Mesendoderm (in vitro differentiated cells): ENCODE data around the gene LSM10.

Experiments
- DNase-seq: peaks from one replicate; pipeline ENCODE4 v3.0.0; 2013
- H2AK5ac ChIP-seq: 2 replicates; pipeline ENCODE4 v1.6.1; 2013; ENCODE audit warnings: low read length, inconsistent platforms
- H2BK120ac ChIP-seq: 2 replicates; pipeline ENCODE4 v1.6.1; 2013; ENCODE audit warnings: low read depth, mild to moderate bottlenecking, low read length, moderate library complexity, mixed read lengths
- H2BK15ac ChIP-seq: replicated peaks from 2 replicates; pipeline ENCODE4 v1.6.1; 2013; ENCODE audit warnings: low read depth, mild to moderate bottlenecking, moderate library complexity
- H2BK5ac ChIP-seq: 2 replicates; pipeline ENCODE4 v1.6.1; 2013; ENCODE audit warnings: low read length, inconsistent platforms
- H3K18ac ChIP-seq: 2 replicates; pipeline ENCODE4 v1.6.1; 2013; ENCODE audit warnings: mild to moderate bottlenecking, low read length, mixed read lengths
- H3K23ac ChIP-seq: one replicate; pipeline ENCODE4 v1.6.1; 2013; ENCODE audit warnings: low read length
- H3K27ac ChIP-seq: 2 replicates; pipeline ENCODE4 v1.5.1; 2013; ENCODE audit warnings: low read depth, mild to moderate bottlenecking, inconsistent platforms, low read length, moderate library complexity
- H3K27me3 ChIP-seq: 2 replicates; pipeline ENCODE4 v1.6.1; 2013; ENCODE audit warnings: low read length, control low read depth, mild to moderate bottlenecking, inconsistent platforms; ENCODE audit not compliant: insufficient read depth, poor library complexity
- H3K36me3 ChIP-seq: 2 replicates; pipeline ENCODE4 v1.6.1; 2013; ENCODE audit warnings: low read length, inconsistent platforms; ENCODE audit not compliant: control insufficient read depth, insufficient read depth
- H3K4ac ChIP-seq: one replicate; pipeline ENCODE4 v1.6.1; 2013; ENCODE audit warnings: low read depth, mild to moderate bottlenecking, low read length, moderate library complexity
- H3K4me1 ChIP-seq: 2 replicates; pipeline ENCODE4 v1.6.1; 2013; ENCODE audit warnings: low read depth, low read length, inconsistent platforms; ENCODE audit not compliant: control insufficient read depth
- H3K4me2 ChIP-seq: 2 replicates; pipeline ENCODE4 v1.6.1; 2013; ENCODE audit warnings: low read length
- H3K4me3 ChIP-seq: 2 replicates; pipeline ENCODE4 v1.5.1; 2013; ENCODE audit warnings: mild to moderate bottlenecking, low read length
- H3K56ac ChIP-seq: one replicate; pipeline ENCODE4 v1.6.1; 2013; ENCODE audit warnings: low read length
- H3K79me1 ChIP-seq: 2 replicates; pipeline ENCODE4 v1.6.1; 2013; ENCODE audit warnings: low read length, inconsistent platforms
- H3K79me2 ChIP-seq: 2 replicates; pipeline ENCODE4 v1.6.1; 2013; ENCODE audit warnings: mild to moderate bottlenecking, low read length; ENCODE audit not compliant: control insufficient read depth, insufficient read depth
- H3K9ac ChIP-seq: 2 replicates; pipeline ENCODE4 v1.6.1; 2013; ENCODE audit warnings: low read length, inconsistent platforms
- H4K5ac ChIP-seq: one replicate; pipeline ENCODE4 v1.6.1; 2013; ENCODE audit warnings: low read length
- H4K8ac ChIP-seq: one replicate; pipeline ENCODE4 v1.6.1; 2013; ENCODE audit warnings: low read depth, mild to moderate bottlenecking, control low read depth, low read length, moderate library complexity
- WGBS: extraction: QIAGEN DNeasy Blood & Tissue Kit; methylation state at CpG from one replicate; pipeline ENCODE4 v1.1.7; 2013; ENCODE audit warnings: low lambda C conversion rate, missing lambda C conversion rate; ENCODE audit not compliant: insufficient coverage; ENCODE audit errors: extremely low coverage; 5-methylcytosine and 5-hydroxymethylcytosine counted together

Gene LSM10

DNA sequence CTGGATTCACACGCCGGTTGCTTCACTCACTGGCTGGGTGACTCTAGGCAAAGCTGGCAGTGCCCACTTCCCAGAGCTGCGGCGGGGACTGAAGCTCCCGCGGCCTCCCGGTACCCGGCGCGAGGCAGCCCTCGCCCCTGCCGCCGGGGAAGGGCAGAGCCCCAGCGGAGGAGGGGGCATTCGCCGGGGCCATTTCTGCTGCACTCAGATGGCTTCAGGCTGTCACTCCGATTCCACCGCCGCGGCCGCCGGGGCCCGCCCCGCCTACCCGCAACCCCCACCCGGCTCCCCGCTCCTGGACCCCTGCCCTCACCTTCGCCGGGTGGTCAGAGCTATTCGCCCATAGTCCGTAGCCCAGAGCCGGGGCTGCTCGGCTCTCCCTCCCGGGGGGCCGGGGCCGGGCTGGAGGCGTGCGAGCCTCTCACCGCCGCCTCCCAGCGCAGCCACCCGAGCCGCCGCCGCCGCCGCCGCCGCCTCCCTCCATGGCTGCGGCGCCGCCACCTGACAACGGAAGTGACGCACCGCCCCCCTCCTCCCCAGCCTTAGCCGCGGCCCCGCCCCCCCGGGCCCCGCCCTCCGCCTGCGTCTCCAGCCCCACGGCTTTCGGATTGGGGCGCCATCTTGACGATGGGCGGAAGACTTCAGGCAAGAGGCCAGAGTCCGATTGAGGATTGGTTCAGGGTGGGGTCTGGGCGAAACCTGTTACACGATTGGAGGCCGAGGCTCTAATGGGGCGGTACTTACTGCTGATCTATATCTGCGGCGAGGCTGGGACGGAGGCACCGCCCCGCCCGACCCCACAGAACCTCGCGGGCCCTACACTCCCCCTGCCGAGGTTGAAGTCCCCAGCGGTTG lies 12.1 kb downstream of the LSM10 start, which contains the start of gene STK40:
Gene STK40, minus strand, starts transcription at position 515 of the 855 bp plus-strand sequence. CDS start 24,592 bp downstream, outside the sequence.
- DNase-seq, result peak; percentile 100
- peak within 1 kb of the TSS; percentile 14 for H4K5ac ChIP-seq

DNA sequence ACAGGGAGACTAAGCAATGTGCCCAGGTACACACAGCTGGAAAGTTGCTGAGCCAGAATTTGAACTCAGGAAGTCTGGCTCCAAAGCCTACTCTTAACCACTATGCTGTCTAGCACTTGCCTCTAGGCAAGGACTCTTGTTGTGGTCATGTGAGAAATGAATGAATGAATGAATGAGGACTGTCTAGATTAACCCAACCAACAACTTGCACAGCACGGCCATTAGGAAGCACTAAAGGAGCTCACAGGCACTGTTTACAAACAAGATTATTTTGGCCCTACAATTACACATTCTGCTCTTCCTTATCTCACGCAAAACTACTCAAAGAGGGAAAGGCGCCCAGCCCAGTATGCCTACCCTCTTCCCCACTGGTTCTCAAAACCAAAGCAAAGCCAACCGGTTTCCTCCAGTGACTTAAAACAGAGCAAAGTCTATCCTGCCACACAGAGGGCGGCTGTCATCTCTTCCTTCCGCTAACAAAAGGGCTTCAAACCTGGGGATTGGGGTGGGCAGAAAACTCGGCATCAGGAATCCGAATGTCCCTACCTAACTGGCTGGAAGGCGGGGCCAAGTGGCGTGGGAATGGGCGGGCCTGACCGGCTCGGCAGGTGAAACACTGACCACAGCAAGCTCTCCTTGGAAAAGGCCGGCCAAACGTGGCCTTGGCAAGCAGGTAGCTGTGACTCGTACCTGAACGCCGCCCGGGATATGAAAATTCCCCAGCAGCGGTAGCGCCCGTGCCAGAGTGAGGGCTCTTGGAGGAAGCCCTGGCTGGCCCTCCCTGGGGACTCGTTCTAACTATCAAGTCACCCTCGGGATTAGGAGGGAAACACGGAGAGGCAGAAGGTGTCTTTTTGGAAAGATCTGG lies 12.9 kb downstream of the LSM10 start:
- Histone ChIP-seq H3K9ac (peak overlapping the region; percentile 70), H4K8ac (no peak overlapping the region), H3K36me3 (no peaks in the 10 kb centered on the region), H2BK15ac (no peak overlapping the region), H3K27ac (peak overlapping the region; percentile 47), H3K79me1 (peaks cover 17% of the 10 kb centered on the region), H3K4me3 (peak overlapping the region; percentile 62), H3K23ac (no peak overlapping the region), H3K18ac (peak overlapping the region; percentile 94), H2BK120ac (no peak overlapping the region), H3K27me3 (no peaks in the 10 kb centered on the region), H2BK5ac (no peak overlapping the region), H3K56ac (peak overlapping the region; percentile 75), H3K4me2 (peak overlapping the region; percentile 82), H2AK5ac (no peak overlapping the region), H3K79me2 (peaks cover 48% of the 10 kb centered on the region), H3K4me1 (peaks cover 26% of the 10 kb centered on the region), H3K4ac (no peak overlapping the region), H4K5ac (no peak overlapping the region)
- no CpG with 5 or more reads among the region's 25 CpGs for WGBS
- DNase-seq, result peak; percentile 70

More for the DNA sequence above, 12.1 kb downstream of the LSM10 start, which contains the start of gene STK40:
- H3K4me1 ChIP-seq, result peaks cover 18% of the 10 kb centered on the region
- peak within 1 kb of the TSS; percentile 82 for H3K4me2 ChIP-seq
- peak within 1 kb of the TSS; percentile 98 for H3K27ac ChIP-seq
- peak within 1 kb of the TSS; percentile 91 for H3K9ac ChIP-seq
- H2BK120ac ChIP-seq, result peak within 1 kb of the TSS; percentile 52
- peaks cover 17% of the 10 kb centered on the region for H3K79me1 ChIP-seq
- no CpG with 5 or more reads among the region's 82 CpGs for WGBS
- H3K56ac ChIP-seq, result peak within 1 kb of the TSS; percentile 97
- peak within 1 kb of the TSS; percentile 89 for H2BK5ac ChIP-seq
- peak within 1 kb of the TSS; percentile 94 for H3K18ac ChIP-seq
- H3K23ac ChIP-seq, result peak within 1 kb of the TSS; percentile 75
- H3K4me3 ChIP-seq, result peak within 1 kb of the TSS; percentile 62
- peak within 1 kb of the TSS; percentile 45 for H2AK5ac ChIP-seq
- peak within 1 kb of the TSS; percentile 69 for H4K8ac ChIP-seq
- peak within 1 kb of the TSS; percentile 99 for H3K4ac ChIP-seq
- no peaks in the 10 kb centered on the region for H3K27me3 ChIP-seq
- peaks cover 40% of the 10 kb centered on the region for H3K79me2 ChIP-seq
- no peaks in the 10 kb centered on the region for H3K36me3 ChIP-seq
- peak within 1 kb of the TSS; percentile 61 for H2BK15ac ChIP-seq

GRCh38 chr1:36383240-36383639 lies 14.5 kb downstream of the LSM10 start:
- Histone ChIP-seq H3K4ac (no peak overlapping the region), H3K56ac (peak overlapping the region; percentile 54), H3K9ac (no peak overlapping the region), H2BK15ac (no peak overlapping the region), H3K4me3 (no peak overlapping the region), H3K27me3 (no peaks in the 10 kb centered on the region), H2BK5ac (no peak overlapping the region), H4K8ac (no peak overlapping the region), H3K18ac (no peak overlapping the region), H3K4me2 (no peak overlapping the region), H3K79me1 (peaks cover 22% of the 10 kb centered on the region), H2BK120ac (no peak overlapping the region), H3K27ac (no peak overlapping the region), H3K23ac (no peak overlapping the region), H3K4me1 (peaks cover 26% of the 10 kb centered on the region), H2AK5ac (no peak overlapping the region), H4K5ac (no peak overlapping the region), H3K79me2 (peaks cover 55% of the 10 kb centered on the region), H3K36me3 (no peaks in the 10 kb centered on the region)
- no peak for DNase-seq
- WGBS, result no CpG with 5 or more reads among the region's 4 CpGs

- Histone ChIP-seq H3K36me3 (no peaks in the 10 kb centered on the region), H3K27ac (no peak overlapping the region), H3K79me2 (peaks cover 61% of the 10 kb centered on the region), H3K56ac (no peak overlapping the region), H2BK120ac (no peak overlapping the region), H3K27me3 (no peaks in the 10 kb centered on the region), H3K79me1 (peaks cover 26% of the 10 kb centered on the region), H3K4me1 (peaks cover 23% of the 10 kb centered on the region), H3K18ac (no peak overlapping the region), H2BK5ac (no peak overlapping the region), H2AK5ac (no peak overlapping the region), H3K23ac (no peak overlapping the region), H3K9ac (no peak overlapping the region), H2BK15ac (no peak overlapping the region), H3K4ac (no peak overlapping the region), H4K5ac (no peak overlapping the region), H3K4me3 (no peak overlapping the region), H3K4me2 (no peak overlapping the region), H4K8ac (no peak overlapping the region)
- DNase-seq, result no peak
- WGBS, result no CpG with 5 or more reads among the region's 4 CpGs
Measured at GRCh38 chr1:36382669-36383068, 15.0 kb downstream of the LSM10 start.

DNA sequence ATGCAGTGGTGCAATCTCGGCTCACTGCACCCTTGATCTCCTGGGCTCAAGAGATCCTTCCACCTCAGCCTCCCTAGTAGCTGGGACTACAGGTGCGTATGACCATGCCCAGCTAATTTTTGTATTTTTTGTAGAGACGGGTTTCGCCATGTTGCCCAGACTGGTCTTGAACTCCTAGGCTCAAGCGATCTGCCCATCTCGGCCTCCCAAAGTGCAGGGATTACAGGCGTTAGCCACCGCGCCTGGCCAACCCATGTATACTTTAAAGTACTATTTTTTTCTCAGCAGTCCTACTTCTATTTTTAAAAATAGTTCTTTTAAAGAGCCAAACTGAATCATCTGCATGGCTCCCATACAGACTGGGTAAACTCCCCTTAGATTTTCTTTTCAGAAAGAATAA lies 15.5 kb downstream of the LSM10 start:
- no peaks in the 10 kb centered on the region for H3K36me3 ChIP-seq
- H2BK120ac ChIP-seq, result no peak overlapping the region
- H4K8ac ChIP-seq, result no peak overlapping the region
- no peak for DNase-seq
- no peaks in the 10 kb centered on the region for H3K27me3 ChIP-seq
- no peak overlapping the region for H3K4me3 ChIP-seq
- H3K79me2 ChIP-seq, result peaks cover 64% of the 10 kb centered on the region
- H3K56ac ChIP-seq, result no peak overlapping the region
- peaks cover 23% of the 10 kb centered on the region for H3K4me1 ChIP-seq
- H3K9ac ChIP-seq, result no peak overlapping the region
- WGBS, result no CpG with 5 or more reads among the region's 9 CpGs
- H2AK5ac ChIP-seq, result no peak overlapping the region
- H3K23ac ChIP-seq, result no peak overlapping the region
- H2BK15ac ChIP-seq, result no peak overlapping the region
- no peak overlapping the region for H4K5ac ChIP-seq
- H3K27ac ChIP-seq, result no peak overlapping the region
- H3K4me2 ChIP-seq, result no peak overlapping the region
- no peak overlapping the region for H2BK5ac ChIP-seq
- H3K79me1 ChIP-seq, result peaks cover 28% of the 10 kb centered on the region
- H3K4ac ChIP-seq, result no peak overlapping the region
- H3K18ac ChIP-seq, result no peak overlapping the region
